Thyroid gland (tissue), 4 donors: Measurements from ENCODE around the gene POTEI.
"Not testable (repeated sequence)": the region's sequence is repeated elsewhere in the genome, so short reads cannot be mapped to it uniquely, and the experiment has no call there.

Source experiments
- CTCF ChIP-seq, 6 experiments: fragments of 200-600 bp in 3 of 6; fragments of 450-650 bp in 3 of 6; sonication (generic) in 3 of 6; IDR thresholded peaks; one replicate each; pipeline ENCODE4 v1.5.1; 2016 to 2019; ENCODE audit warnings: antibody characterized with exemption in 6 of 6, mild to moderate bottlenecking in 2 of 6, inconsistent platforms in 1 of 6, moderate library complexity in 1 of 6
- POLR2A ChIP-seq, 2 donors: fragments of 450-650 bp; IDR thresholded peaks; one replicate each; pipeline ENCODE4 v1.6.1; 2017; ENCODE audit warnings: antibody characterized with exemption in 2 of 2, mild to moderate bottlenecking in 2 of 2, moderate library complexity in 1 of 2

GRCh38 chr2:130529545-130529944, 20.4 kb upstream of the POTEI start:
- not testable (repeated sequence) for TF ChIP-seq CTCF, POLR2A (IDR thresholded peaks at IDR 0.05)
